ENCODE measurements around the gene EML2.
"Not testable (repeated sequence)": the region's sequence is repeated elsewhere in the genome, so short reads cannot be mapped to it uniquely, and the experiment has no call there.

The EML2 gene

GRCh38 chr19:45638930-45639729 lies at the start of gene EML2:
Gene EML2 (minus strand): TSS chr19:45639397. CDS start chr19:45639376, 21 bp downstream.
- DNase-seq = peak; percentile 52

GRCh38 chr19:45687599-45687998 lies 48.4 kb upstream of the EML2 start:
- no peak for DNase-seq

GRCh38 chr19:45685045-45685444 lies 45.8 kb upstream of the EML2 start:
- DNase-seq = not testable (repeated sequence)

- DNase-seq = no peak
These were observed 43.7 kb upstream of the EML2 start for GRCh38 chr19:45682908-45683307.

GRCh38 chr19:45682117-45682516 lies 42.9 kb upstream of the EML2 start:
- no peak for DNase-seq

GRCh38 chr19:45681391-45682015 lies 42.3 kb upstream of the EML2 start:
- peak; percentile 94 for DNase-seq

- peak; percentile 63 for DNase-seq
These were observed 38.4 kb upstream of the EML2 start for GRCh38 chr19:45677351-45678230.

GRCh38 chr19:45676851-45677263 lies 37.7 kb upstream of the EML2 start:
- no peak for DNase-seq

- no peak for DNase-seq
These were observed 35.7 kb upstream of the EML2 start for GRCh38 chr19:45674946-45675345.

GRCh38 chr19:45670670-45671453 lies 31.7 kb upstream of the EML2 start:
- peak; percentile 66 for DNase-seq

GRCh38 chr19:45668342-45668871 lies 29.2 kb upstream of the EML2 start:
- no peak for DNase-seq

GRCh38 chr19:45667620-45668341 lies 28.6 kb upstream of the EML2 start, which contains the start of gene GIPR:
Gene GIPR (plus strand): TSS chr19:45668221. CDS start chr19:45669521, 1,300 bp downstream.
- peak; percentile 33 for DNase-seq

GRCh38 chr19:45664575-45664974 lies 25.4 kb upstream of the EML2 start:
- no peak for DNase-seq

- no peak for DNase-seq
These were observed 24.6 kb upstream of the EML2 start for GRCh38 chr19:45663800-45664199.

- no peak for DNase-seq
These were observed 21.4 kb upstream of the EML2 start for GRCh38 chr19:45660636-45661035.

- no peak for DNase-seq
These were observed 20.0 kb upstream of the EML2 start for GRCh38 chr19:45659096-45659729.

GRCh38 chr19:45657520-45658167 lies 18.4 kb upstream of the EML2 start:
- DNase-seq = peak; percentile 68

GRCh38 chr19:45655073-45655472 lies 15.9 kb upstream of the EML2 start:
- DNase-seq = no peak

- peak; percentile 31 for DNase-seq
These were observed 14.4 kb upstream of the EML2 start for GRCh38 chr19:45653634-45654033.

GRCh38 chr19:45650722-45651121 lies 11.5 kb upstream of the EML2 start:
- no peak for DNase-seq

All from retina (tissue), 1 donor.